COR-L47 (cell line): Measurements from ENCODE around the gene SLC25A38.
"Not testable (repeated sequence)": the region's sequence is repeated elsewhere in the genome, so short reads cannot be mapped to it uniquely, and the experiment has no call there.

Experiments used
- DNase-seq: peaks from one replicate; lab custom pipeline; 2025; lab: John Stamatoyannopoulos, UW

SLC25A38 gene

DNA sequence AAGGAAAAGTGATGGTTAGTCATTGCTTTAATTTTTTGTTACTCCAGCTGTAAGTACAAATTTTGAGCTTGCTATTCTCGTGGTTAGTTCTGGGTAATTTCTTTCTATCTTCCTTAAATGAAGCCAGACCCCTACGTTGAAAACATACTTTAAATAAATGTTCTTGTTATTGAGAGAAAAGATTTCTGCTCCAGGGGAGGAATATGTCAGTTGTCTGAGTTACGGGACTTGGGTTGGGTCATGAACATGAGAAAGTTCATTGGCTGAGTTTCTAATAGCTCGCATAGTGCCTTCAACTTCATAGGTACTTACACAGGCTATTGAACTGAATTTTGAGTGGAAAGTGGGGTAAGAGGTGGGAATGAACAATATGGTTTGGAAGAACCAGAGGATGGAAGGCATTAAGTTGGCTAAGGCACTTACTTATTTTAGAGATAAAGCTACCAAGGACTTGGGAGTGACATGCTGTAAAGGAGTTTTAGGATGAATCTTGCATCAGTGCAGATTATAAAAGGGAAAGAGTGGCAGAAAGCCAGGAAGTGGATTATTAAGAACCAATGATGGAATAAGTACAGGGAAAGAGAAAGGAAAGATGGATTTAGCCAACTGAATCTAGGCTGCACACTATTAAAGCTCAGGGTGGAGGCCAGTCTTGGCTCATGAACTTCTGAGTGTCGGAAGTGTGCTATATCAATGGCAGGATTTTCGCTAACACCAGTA is 24.8 kb downstream of the SLC25A38 start:
- no peak for DNase-seq

DNA sequence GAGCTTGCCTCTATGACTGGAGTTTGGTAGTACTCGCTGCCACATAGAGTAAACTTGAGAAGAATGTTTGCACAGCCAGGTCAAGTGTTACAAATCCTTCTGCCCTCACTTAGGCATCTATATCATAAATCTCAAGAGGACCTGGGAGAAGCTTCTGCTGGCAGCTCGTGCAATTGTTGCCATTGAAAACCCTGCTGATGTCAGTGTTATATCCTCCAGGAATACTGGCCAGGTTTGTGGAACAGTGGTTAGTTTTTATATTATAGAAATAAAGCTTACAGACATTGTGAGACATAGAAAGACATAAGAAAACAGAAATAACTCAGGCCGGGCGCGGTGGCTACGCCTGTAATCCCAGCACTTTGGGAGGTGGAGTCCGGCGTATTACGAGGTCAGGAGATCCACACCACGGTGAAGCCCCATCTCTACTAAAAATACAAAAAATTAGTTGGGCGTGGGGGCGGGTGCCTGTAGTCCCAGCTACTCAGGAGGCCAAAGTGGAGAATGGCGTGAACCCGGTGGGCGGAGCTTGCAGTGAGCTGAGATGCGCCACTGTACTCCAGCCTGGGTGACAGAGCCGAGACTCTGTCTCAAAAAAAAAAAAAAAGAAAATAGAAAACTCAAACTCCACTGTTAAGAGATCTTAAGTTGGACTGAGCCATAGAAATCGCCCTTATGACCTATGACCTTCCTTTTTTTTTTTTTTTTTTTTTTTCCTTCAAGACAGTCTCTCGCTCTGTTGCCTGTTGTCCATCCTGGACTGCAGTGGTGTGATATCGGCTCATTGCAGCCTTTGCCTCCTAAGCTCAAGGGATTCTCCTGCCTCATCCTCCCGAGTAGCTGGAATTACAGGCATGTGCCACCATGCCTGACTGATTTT is 25.6 kb downstream of the SLC25A38 start:
- DNase-seq: no peak

DNA sequence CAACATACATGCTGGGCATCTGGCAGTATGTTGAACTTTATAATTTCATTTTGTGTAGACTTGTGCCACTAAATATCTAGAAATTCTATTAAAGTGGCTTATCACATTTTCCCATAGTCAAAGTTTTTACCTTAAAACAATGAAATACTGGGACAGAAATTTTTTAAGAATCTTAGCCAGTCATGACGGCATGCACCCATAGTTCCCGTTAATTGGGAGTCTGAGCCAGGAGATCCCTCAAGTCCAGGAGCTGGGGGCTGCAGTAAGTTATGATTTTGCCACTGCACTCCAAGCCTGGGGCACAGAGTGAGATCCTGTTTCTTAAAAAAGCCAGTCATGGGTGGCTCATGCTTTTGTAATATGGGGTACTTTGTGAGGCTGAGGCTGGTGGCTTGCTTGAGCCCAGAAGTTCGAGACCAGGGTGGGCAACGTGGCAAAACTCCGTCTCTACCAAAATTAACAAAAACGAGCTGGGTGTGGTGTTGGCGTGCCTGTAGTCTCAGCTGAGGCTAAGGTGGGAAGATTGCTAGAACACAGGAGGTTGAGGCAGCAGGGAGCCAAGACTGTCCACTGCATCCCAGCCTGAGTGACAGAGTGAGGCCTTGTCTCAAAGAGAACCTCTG is 26.5 kb downstream of the SLC25A38 start:
- DNase-seq: no peak

- no peak for DNase-seq
Observed at GRCh38 chr3:39410893-39411292, 27.7 kb downstream of the SLC25A38 start.

- no peak for DNase-seq
Observed at GRCh38 chr3:39412668-39413260, 29.6 kb downstream of the SLC25A38 start.

- no peak for DNase-seq
Observed at GRCh38 chr3:39413691-39414420, 30.7 kb downstream of the SLC25A38 start.

DNA sequence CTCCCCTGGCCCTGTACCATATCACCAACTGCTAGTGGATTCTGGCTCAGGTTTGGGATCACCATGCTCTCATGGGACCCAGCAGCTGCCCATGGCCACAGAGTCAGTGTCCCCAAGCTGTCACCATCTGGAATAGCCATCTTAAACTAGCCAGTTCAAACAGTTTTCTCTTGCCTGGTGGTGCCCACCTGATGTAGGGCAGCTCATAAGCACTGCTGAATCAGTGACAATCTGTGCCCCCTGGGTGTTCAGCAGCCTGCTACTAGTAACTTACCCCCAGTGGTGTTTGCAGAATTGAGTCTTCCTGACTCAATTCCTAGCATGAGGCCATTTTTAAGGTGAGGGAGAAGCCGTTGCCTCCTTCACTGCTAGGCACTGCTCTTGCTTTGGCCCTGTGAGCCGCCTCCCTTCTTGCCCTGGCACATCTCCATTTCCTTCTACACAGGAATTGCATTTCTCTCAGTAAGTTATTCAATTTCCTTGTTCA is 31.3 kb downstream of the SLC25A38 start:
- no peak for DNase-seq

DNA sequence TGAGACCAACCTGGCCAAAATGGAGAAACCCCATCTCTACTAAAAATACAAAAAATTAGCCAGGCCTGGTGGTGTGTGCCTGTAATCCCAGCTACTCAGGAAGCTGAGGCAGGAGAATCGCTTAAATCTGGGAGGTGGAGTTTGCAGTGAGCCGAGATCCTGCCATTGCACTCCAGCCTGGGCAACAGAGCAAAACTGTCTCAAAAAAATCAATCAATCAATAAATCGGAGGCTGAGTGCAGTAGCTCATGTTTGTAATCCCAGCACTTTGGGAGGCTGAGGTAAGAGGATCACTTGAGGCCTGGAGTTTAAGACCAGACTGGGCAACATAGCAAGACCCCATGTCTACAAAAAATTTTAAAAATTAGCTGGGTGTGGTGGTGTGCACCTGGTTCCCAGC is 32.1 kb downstream of the SLC25A38 start:
- not testable (repeated sequence) for DNase-seq

- no peak for DNase-seq
Observed at GRCh38 chr3:39415983-39416382, 32.8 kb downstream of the SLC25A38 start.

GRCh38 chr3:39416998-39417397 is 33.8 kb downstream of the SLC25A38 start:
- not testable (repeated sequence) for DNase-seq

DNA sequence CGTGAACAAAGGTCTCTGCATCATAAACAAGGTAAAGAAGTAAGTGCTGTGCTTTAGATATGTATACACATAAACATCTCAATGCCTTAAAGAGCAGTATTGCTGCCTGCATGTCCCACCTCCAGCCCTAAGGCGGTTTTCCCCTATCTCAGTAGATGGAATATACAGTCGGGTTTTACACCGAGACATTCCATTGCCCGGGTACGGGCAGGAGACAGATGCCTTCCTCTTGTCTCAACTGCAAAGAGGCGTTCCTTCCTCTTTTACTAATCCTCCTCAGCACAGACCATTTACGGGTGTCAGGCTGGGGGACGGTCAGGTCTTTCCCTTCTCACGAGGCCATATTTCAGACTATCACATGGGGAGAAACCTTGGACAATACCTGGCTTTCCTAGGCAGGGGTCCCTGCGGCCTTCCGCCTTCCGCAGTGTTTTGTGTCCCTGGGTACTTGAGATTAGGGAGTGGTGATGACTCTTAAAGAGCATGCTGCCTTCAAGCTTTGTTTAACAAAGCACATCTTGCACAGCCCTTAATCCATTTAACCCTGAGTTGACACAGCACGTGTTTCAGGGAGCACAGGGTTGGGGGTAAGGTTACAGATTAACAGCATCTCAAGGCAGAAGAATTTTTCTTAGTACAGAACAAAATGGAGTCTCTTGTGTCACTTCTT is 35.5 kb downstream of the SLC25A38 start:
- not testable (repeated sequence) for DNase-seq

GRCh38 chr3:39419742-39420315 is 36.7 kb downstream of the SLC25A38 start:
- no peak for DNase-seq

GRCh38 chr3:39420543-39420942 is 37.4 kb downstream of the SLC25A38 start:
- DNase-seq: no peak

DNA sequence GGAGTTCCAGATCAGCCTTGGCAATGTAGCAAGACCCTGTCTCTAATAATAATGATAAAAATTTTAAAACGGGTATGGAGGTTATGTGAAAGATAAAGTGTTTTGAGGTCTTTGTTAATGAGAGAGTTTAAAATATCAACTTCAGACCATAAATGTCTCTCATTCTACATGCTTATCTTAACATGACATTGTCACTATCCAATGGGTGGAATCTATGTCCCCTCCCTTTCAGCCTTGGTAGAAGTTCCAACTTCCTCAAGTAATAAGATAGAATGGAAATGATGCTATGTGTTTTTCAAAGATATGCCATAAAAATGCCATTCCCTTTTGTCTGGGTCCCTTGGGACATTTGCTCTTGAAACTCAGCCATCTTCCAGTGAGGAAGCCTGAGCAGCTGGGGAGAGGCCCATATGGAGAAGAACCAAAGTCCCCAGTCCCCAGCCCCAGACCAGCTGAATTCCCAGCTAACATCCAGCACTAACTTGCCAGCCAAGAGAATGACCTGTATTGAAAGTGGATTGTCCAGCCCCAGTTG is 40.3 kb downstream of the SLC25A38 start:
- no peak for DNase-seq

- no peak for DNase-seq
Observed at GRCh38 chr3:39426312-39426711, 43.1 kb downstream of the SLC25A38 start.

- no peak for DNase-seq
Observed at GRCh38 chr3:39427506-39427905, 44.3 kb downstream of the SLC25A38 start.

- no peak for DNase-seq
Observed at GRCh38 chr3:39428745-39429201, 45.6 kb downstream of the SLC25A38 start.

DNA sequence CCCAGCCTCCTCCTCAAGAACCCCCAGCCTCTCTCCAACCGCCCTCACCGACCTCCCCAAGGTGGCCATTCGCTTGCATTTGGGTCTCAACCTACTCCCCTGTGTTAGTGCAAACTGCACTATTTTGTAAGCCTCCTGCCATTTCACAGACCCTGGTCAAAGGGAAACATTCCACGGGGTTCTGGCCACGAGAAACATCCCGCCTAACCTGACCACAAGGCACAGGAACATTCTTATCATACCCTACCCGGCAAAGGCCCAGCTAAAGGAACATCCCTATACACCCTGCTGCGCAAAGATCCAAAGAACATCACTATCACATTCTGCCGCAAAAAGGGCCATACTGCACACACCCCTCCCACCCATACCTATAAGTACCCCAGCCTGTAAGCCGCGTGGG is 46.3 kb downstream of the SLC25A38 start:
- no peak for DNase-seq

GRCh38 chr3:39432342-39432741 is 49.2 kb downstream of the SLC25A38 start:
- no peak for DNase-seq

DNA sequence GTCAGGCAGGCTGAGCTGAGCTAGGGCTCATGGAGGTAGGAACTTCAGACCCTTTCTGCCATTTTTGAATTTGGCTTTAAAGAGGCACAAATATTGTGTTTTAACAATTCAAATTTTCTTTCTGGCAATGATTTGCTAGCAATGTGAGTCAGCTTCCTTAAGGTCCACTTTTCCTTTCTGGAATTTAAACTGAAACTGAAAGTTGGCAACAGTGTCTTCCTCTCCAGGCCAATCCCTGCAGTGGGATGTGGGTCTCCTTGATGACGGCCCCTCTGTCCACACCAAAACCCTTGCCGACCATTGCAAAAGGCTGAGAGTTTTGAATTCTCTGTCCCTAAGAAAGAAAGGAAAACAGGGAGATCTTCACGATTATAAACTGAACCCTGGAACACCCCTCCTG is 50.5 kb downstream of the SLC25A38 start:
- DNase-seq: no peak
